ENCODE data around the gene SGMS1. TPM values are rescaled to one million over a fixed set of nuclear protein-coding genes. Genes with fewer than 3 reads are reported as not detected.

The SGMS1 gene
- total and polyA plus RNA-seq, 2 experiments from 2014 or later: 15.0 to 34.7 TPM

DNA sequence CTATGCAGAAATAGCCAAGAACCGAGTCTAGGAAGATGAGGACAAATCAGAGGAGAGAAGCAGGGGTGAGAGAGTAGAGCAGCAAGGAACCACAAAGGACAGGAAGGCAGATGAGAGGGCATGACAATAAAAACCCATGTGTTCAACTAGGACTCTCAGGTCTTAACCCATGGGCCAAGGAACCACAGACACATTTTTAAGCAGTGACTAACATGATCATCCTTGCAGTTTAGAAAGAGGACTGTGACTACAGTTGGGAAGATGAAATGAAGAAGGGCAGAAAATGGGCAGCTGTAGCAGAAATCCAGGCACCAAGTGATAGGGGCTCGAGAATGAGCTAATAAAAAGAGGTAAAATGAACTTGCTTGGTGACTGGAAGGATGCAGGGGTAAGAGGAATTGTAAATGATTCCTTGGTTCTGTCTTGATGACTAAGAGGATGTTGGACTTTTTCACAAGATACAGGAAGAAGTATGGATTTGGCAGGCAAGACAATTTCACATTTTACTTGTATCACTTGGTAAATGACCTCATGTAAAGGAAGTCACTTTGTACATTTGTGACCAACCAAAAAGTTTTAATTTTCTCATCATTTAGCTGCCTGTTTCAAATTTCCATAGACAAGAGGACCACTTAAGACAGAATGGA, 22.8 kb downstream of the SGMS1 start:
- DNase-seq (ENCODE audit: low spot score): no peak
- Mint-ChIP-seq H3K27me3 (ENCODE audit: insufficient read depth, low read depth, poor library complexity) (peaks cover 3% of the 10 kb centered on the region), H3K4me1 (peaks cover 57% of the 10 kb centered on the region), H3K27ac (no peak overlapping the region), H3K9me3 (no peaks in the 10 kb centered on the region), H3K36me3 (ENCODE audit: low read depth) (no peaks in the 10 kb centered on the region), H3K4me3 (no peak overlapping the region)
- H3K36me3 ChIP-seq (ENCODE audit: insufficient read depth): no peaks in the 10 kb centered on the region
- peaks cover 96% of the 10 kb centered on the region for H3K79me2 ChIP-seq (replicated peaks; ENCODE audit: insufficient read depth)
- no peak overlapping the region for H3K4me3 ChIP-seq
- TF ChIP-seq REST (IDR thresholded peaks at IDR 0.05; ENCODE audit: unreplicated experiment) (no peak), ZNF114 (CRISPR knock-in tag; IDR thresholded peaks at IDR 0.05) (no peak), EZH2 (IDR thresholded peaks at IDR 0.05; ENCODE audit: low read depth, unreplicated experiment) (no peak), ZNF331 (CRISPR knock-in tag; IDR thresholded peaks at IDR 0.05; ENCODE audit: low read depth) (no peak), NANOG (IDR thresholded peaks at IDR 0.05; ENCODE audit: borderline replicate concordance) (no peak), JUNB (IDR thresholded peaks at IDR 0.05; ENCODE audit: unreplicated experiment) (no peak), POLR2AphosphoS5 (IDR thresholded peaks at IDR 0.05; ENCODE audit: low read depth) (no peak), EZH2phosphoT487 (IDR thresholded peaks at IDR 0.05; ENCODE audit: unreplicated experiment) (no peak), CTCF (conservative IDR thresholded peaks at IDR 0.05; ENCODE audit: low read depth in 2 of 2) (no peak), ZNF462 (CRISPR knock-in tag; IDR thresholded peaks at IDR 0.05) (no peak), CREB1 (CRISPR knock-in tag; IDR thresholded peaks at IDR 0.05; ENCODE audit: low read depth) (no peak), STAT1 (IDR thresholded peaks at IDR 0.05; ENCODE audit: unreplicated experiment) (no peak)
- TF ChIP-seq, protein P1, sequence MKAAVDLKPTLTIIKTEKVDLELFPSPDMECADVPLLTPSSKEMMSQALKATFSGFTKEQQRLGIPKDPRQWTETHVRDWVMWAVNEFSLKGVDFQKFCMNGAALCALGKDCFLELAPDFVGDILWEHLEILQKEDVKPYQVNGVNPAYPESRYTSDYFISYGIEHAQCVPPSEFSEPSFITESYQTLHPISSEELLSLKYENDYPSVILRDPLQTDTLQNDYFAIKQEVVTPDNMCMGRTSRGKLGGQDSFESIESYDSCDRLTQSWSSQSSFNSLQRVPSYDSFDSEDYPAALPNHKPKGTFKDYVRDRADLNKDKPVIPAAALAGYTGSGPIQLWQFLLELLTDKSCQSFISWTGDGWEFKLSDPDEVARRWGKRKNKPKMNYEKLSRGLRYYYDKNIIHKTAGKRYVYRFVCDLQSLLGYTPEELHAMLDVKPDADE (IDR thresholded peaks at IDR 0.05): no peak
- no peak overlapping the region for H3K4me2 ChIP-seq
- H2AFZ ChIP-seq: no peak overlapping the region
- no peaks in the 10 kb centered on the region for H3K9me2 ChIP-seq (ENCODE audit: insufficient read depth)
- no peaks in the 10 kb centered on the region for H3K27me3 ChIP-seq (ENCODE audit: insufficient read depth)
- H3F3A ChIP-seq (replicated peaks; ENCODE audit: low read depth): no peaks in the 10 kb centered on the region
- no peaks in the 10 kb centered on the region; the same call in 1 of the 2 replicates for H4K20me1 ChIP-seq (replicated peaks; ENCODE audit: insufficient read depth)
- no peak overlapping the region; the same call in 1 of the 2 replicates for H3K27ac ChIP-seq (ENCODE audit: low read depth)
- peaks cover 27% of the 10 kb centered on the region for H3K4me1 ChIP-seq (ENCODE audit: insufficient read depth)
- ATAC-seq: no peak
